Measurements from ENCODE around the gene GPR173.

The GPR173 gene

DNA sequence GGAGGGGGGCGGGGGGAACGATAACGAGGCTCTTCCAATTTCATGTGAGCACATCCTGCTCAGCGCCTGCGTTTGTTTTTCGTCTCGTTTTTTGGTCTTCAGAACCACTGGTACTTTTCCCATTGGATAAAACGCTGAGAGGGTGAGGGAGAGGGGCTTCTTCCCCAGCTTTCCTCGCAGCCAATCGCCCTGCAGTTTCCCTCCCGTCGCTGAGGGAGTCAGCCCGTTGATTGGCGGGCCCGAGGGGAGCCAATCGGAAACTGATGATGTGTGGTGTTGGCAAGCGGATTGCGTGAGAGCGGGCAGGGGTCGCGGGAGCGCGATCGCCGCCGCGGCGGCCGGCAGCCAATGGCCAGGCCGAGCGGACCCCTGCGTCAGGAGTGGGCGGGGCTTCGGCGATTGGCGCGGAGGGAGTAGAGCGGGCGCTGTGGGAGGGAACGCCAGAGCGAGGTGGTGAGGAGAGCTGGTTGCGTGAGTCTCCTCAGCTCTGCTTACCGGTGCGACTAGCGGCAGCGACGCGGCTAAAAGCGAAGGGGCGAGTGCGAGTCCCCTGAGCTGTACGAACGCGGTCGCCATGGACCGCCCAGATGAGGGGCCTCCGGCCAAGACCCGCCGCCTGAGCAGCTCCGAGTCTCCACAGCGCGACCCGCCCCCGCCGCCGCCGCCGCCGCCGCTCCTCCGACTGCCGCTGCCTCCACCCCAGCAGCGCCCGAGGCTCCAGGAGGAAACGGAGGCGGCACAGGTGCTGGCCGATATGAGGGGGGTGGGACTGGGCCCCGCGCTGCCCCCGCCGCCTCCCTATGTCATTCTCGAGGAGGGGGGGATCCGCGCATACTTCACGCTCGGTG lies 33.6 kb downstream of the GPR173 start, which contains the start of gene TSPYL2:
Gene TSPYL2, plus strand, starts transcription at position 443 of the 848 bp plus-strand sequence. Its CDS starts 132 bp downstream, at position 575.
- peak within 1 kb of the TSS; percentile 93 for H3K27ac ChIP-seq

DNA sequence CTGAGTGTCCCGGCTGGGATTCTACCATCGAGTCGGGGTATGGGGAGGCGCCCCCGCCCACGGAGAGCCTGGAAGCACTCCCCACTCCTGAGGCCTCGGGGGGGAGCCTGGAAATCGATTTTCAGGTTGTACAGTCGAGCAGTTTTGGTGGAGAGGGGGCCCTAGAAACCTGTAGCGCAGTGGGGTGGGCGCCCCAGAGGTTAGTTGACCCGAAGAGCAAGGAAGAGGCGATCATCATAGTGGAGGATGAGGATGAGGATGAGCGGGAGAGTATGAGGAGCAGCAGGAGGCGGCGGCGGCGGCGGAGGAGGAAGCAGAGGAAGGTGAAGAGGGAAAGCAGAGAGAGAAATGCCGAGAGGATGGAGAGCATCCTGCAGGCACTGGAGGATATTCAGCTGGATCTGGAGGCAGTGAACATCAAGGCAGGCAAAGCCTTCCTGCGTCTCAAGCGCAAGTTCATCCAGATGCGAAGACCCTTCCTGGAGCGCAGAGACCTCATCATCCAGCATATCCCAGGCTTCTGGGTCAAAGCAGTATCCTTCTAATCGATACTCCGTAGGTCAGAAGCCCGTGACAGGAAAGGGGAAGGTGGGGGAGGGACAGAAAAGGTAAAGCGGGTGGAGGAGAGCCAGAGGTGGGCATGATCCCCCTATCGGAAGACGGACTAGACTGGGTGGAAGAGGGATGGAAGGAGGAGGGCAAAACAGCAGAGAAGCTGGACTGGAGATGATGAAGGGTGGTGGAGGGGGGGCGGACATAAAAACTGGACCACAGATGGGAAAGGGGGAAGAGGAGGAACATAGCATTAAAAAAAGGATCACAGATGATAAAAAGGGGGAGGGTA lies 34.4 kb downstream of the GPR173 start:
- Histone ChIP-seq H3K9me3 (ENCODE audit: control insufficient read depth, low read length) (no peaks in the 10 kb centered on the region), H3K4me2 (ENCODE audit: low read length) (peak overlapping the region; percentile 79), H3K9ac (peak overlapping the region; percentile 91), H3K4me3 (ENCODE audit: low read depth, low read length) (peak overlapping the region; percentile 73), H3K79me2 (peaks cover 2% of the 10 kb centered on the region), H2AFZ (peak overlapping the region; percentile 42), H3K27ac (peak overlapping the region; percentile 93), H3K36me3 (ENCODE audit: control insufficient read depth, insufficient read depth, low read length) (no peaks in the 10 kb centered on the region), H3K27me3 (ENCODE audit: control insufficient read depth, insufficient read depth, low read length) (no peaks in the 10 kb centered on the region), H3K4me1 (peaks cover 7% of the 10 kb centered on the region)
- TF ChIP-seq, protein P1, sequence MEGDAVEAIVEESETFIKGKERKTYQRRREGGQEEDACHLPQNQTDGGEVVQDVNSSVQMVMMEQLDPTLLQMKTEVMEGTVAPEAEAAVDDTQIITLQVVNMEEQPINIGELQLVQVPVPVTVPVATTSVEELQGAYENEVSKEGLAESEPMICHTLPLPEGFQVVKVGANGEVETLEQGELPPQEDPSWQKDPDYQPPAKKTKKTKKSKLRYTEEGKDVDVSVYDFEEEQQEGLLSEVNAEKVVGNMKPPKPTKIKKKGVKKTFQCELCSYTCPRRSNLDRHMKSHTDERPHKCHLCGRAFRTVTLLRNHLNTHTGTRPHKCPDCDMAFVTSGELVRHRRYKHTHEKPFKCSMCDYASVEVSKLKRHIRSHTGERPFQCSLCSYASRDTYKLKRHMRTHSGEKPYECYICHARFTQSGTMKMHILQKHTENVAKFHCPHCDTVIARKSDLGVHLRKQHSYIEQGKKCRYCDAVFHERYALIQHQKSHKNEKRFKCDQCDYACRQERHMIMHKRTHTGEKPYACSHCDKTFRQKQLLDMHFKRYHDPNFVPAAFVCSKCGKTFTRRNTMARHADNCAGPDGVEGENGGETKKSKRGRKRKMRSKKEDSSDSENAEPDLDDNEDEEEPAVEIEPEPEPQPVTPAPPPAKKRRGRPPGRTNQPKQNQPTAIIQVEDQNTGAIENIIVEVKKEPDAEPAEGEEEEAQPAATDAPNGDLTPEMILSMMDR (IDR thresholded peaks at IDR 0.05): no peak

More for the DNA sequence above, 33.6 kb downstream of the GPR173 start, which contains the start of gene TSPYL2:
- Histone ChIP-seq H3K9ac (peak within 1 kb of the TSS; percentile 91), H3K79me2 (peaks cover 2% of the 10 kb centered on the region), H3K4me3 (ENCODE audit: low read depth, low read length) (peak within 1 kb of the TSS; percentile 73), H3K4me1 (peaks cover 6% of the 10 kb centered on the region), H3K4me2 (ENCODE audit: low read length) (peak within 1 kb of the TSS; percentile 79), H3K27me3 (ENCODE audit: control insufficient read depth, insufficient read depth, low read length) (no peaks in the 10 kb centered on the region), H2AFZ (peak within 1 kb of the TSS; percentile 42), H3K36me3 (ENCODE audit: control insufficient read depth, insufficient read depth, low read length) (no peaks in the 10 kb centered on the region), H3K9me3 (ENCODE audit: control insufficient read depth, low read length) (no peaks in the 10 kb centered on the region)
- TF ChIP-seq, protein P1 (IDR thresholded peaks at IDR 0.05): no peak

DNA sequence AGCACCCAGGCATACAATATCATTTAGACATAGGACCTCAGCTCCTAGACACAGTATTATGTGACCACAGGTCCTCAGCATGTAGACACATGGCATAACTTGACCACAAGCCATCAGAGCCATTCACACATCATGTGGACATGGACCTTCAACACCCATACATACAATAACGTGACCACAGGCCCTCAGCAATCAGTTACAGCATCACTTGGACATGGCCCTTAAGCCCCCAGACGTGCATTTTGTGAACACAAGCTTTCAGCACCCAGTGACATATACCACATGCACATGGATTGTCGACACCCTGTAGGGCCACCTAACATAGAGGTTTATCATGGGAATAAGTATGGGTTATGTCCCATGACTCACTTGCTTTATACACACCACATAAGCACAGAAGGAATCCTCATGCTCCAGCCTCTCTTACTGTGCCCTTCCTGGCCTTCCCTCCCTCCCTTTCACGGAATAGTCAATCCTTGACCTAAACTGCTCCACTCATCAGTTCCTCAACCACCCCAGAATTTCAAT lies 35.5 kb downstream of the GPR173 start:
- Histone ChIP-seq H3K4me2 (ENCODE audit: low read length) (no peak overlapping the region), H3K36me3 (ENCODE audit: control insufficient read depth, insufficient read depth, low read length) (no peaks in the 10 kb centered on the region), H3K27ac (no peak overlapping the region), H3K4me1 (peaks cover 10% of the 10 kb centered on the region), H2AFZ (no peak overlapping the region), H3K79me2 (peaks cover 2% of the 10 kb centered on the region), H3K27me3 (ENCODE audit: control insufficient read depth, insufficient read depth, low read length) (no peaks in the 10 kb centered on the region), H3K9ac (no peak overlapping the region), H3K9me3 (ENCODE audit: control insufficient read depth, low read length) (no peaks in the 10 kb centered on the region), H3K4me3 (ENCODE audit: low read depth, low read length) (no peak overlapping the region)
- TF ChIP-seq, protein P1 (IDR thresholded peaks at IDR 0.05): no peak

DNA sequence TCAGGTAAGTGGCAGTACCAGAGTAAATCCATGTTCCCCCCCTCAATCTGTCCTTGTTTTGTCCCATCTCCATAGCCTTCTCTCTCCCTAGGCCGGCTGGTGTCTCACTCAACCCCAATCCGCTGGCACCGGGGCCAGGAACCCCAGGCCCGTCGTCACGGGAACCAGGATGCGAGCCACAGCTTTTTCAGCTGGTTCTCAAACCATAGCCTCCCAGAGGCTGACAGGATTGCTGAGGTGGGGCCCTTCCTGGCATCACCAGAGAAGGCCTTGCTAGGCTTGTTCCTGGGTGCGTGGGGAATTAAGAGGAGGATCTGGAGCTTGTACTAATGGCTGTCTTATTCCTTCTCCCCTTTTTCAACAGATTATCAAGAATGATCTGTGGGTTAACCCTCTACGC lies 36.3 kb downstream of the GPR173 start:
- no peaks in the 10 kb centered on the region for H3K9me3 ChIP-seq (ENCODE audit: control insufficient read depth, low read length)
- H3K4me3 ChIP-seq (ENCODE audit: low read depth, low read length): no peak overlapping the region
- no peaks in the 10 kb centered on the region for H3K36me3 ChIP-seq (ENCODE audit: control insufficient read depth, insufficient read depth, low read length)
- H3K27me3 ChIP-seq (ENCODE audit: control insufficient read depth, insufficient read depth, low read length): no peaks in the 10 kb centered on the region
- H3K4me1 ChIP-seq: peaks cover 15% of the 10 kb centered on the region
- no peak overlapping the region for H3K27ac ChIP-seq
- peaks cover 2% of the 10 kb centered on the region for H3K79me2 ChIP-seq
- TF ChIP-seq, protein P1 (IDR thresholded peaks at IDR 0.05): no peak
- no peak overlapping the region for H3K4me2 ChIP-seq (ENCODE audit: low read length)
- no peak overlapping the region for H2AFZ ChIP-seq
- H3K9ac ChIP-seq: no peak overlapping the region

All from parathyroid adenoma (tissue), 2 donors.